ENCODE data around the gene HDAC4. TPM values are rescaled to one million over a fixed set of nuclear protein-coding genes. Genes with fewer than 3 reads are reported as not detected.

HDAC4 gene
- total RNA-seq, 2 donors from 2014 or later = 9.3 to 139 TPM

DNA sequence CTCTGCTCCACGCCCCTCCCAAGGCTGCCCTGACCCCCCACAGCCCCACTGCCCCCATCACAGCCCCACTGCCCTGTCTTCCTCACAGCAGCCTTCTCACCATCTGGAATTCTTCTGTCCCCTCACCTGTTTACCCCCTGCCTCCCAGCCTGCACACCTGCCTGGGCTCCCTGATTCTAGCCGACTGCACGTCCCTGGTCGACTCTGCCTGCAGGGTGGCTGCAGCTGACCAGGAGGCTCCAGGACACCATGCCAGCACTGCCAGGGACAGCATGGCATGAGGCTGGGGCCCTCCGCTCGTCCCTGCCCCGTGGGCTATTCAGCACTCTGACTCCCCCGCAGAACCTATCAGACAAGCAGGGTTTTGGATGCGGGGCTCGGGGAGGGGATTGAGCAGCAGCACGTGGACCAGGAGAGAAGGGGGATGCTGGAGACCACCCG is 254.1 kb downstream of the HDAC4 start:
- no peaks in the 10 kb centered on the region for H3K9me3 ChIP-seq
- H3K36me3 ChIP-seq (replicated peaks in 1 of 2; ENCODE audit: insufficient read depth in 1 of 2, low read depth in 2 of 2) = no peaks in the 10 kb centered on the region
- no peak for ATAC-seq
- H3K4me1 ChIP-seq = no peaks in the 10 kb centered on the region
- 90 to 91% methylated on average over 11 of the region's 12 CpGs for whole genome bisulfite sequencing, 2 donors
- H3K4me3 ChIP-seq = no peak overlapping the region
- intact Hi-C loops (cut with DNase I) = no loop called here
- DNase-seq = no peak
- H3K27ac ChIP-seq = no peak overlapping the region
- no peaks in the 10 kb centered on the region for H3K27me3 ChIP-seq
- TF ChIP-seq POLR2A (IDR thresholded peaks at IDR 0.05) = no peak
- TF ChIP-seq, protein P1, sequence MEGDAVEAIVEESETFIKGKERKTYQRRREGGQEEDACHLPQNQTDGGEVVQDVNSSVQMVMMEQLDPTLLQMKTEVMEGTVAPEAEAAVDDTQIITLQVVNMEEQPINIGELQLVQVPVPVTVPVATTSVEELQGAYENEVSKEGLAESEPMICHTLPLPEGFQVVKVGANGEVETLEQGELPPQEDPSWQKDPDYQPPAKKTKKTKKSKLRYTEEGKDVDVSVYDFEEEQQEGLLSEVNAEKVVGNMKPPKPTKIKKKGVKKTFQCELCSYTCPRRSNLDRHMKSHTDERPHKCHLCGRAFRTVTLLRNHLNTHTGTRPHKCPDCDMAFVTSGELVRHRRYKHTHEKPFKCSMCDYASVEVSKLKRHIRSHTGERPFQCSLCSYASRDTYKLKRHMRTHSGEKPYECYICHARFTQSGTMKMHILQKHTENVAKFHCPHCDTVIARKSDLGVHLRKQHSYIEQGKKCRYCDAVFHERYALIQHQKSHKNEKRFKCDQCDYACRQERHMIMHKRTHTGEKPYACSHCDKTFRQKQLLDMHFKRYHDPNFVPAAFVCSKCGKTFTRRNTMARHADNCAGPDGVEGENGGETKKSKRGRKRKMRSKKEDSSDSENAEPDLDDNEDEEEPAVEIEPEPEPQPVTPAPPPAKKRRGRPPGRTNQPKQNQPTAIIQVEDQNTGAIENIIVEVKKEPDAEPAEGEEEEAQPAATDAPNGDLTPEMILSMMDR (IDR thresholded peaks at IDR 0.05) = no peak

DNA sequence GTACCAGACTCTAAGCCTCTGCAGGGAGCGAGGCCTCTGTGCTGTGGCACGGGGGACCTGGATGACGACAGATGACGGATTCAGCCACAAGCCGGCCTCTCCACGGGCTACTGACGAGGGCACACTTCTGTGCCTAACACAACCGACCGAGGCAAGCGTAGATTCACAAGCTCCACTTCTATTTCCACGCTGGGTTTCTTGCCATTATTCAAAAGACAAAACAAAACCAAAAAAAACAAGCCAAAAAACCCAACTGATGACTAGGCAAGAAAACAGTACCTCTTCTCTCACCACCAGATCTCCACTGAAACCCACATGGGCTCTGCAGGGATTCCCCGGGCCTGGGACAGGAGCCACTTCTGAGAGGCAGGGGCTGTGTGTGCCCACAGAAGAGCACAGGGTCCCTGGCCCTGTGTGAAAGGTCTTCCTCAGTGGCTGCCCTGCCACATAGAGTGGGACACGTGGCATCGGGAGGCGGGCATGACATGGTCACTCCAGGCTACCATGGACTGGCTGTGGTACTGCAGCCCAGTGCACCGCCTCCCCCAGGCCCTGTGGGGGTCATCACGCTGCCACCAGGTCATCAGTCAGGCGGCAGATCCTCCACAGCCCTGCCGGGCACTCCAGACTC is 254.7 kb downstream of the HDAC4 start:
- H3K36me3 ChIP-seq (replicated peaks in 1 of 2; ENCODE audit: insufficient read depth in 1 of 2, low read depth in 2 of 2) = no peaks in the 10 kb centered on the region
- ATAC-seq (no peak), DNase-seq (no peak)
- 89 to 92% methylated on average over 13 to 19 of the region's 19 CpGs for WGBS, 2 donors
- H3K4me1 ChIP-seq = no peaks in the 10 kb centered on the region
- H3K27ac ChIP-seq = no peak overlapping the region
- H3K4me3 ChIP-seq = no peak overlapping the region
- no peak for TF ChIP-seq POLR2A (IDR thresholded peaks at IDR 0.05)
- TF ChIP-seq, protein P1 (IDR thresholded peaks at IDR 0.05) = no peak
- H3K27me3 ChIP-seq = no peaks in the 10 kb centered on the region
- H3K9me3 ChIP-seq = no peaks in the 10 kb centered on the region
- intact Hi-C loops (cut with DNase I) = no loop called here

DNA sequence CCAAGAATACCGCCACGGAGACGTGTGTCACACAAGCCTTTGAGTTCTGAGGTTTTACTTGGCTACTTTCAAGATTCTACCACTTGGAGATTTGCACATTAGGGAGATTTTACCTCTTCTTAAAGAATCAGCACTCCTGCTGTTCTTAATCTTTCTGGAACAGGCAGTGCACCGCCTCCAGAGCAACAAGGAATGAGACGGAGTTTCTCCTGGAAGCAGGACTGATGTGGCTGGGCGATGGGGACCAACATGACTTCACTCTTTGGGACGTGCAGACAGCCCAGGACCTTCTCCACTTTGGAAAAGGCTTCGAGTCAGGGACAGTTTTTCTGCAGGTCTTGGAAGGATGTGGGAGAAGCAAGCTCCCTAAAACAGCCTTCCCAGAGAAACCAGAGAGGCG is 255.2 kb downstream of the HDAC4 start:
- H3K9me3 ChIP-seq = no peaks in the 10 kb centered on the region
- intact Hi-C loops (cut with DNase I) = no loop called here
- no peak for DNase-seq
- H3K4me1 ChIP-seq = no peaks in the 10 kb centered on the region
- no peaks in the 10 kb centered on the region for H3K36me3 ChIP-seq (replicated peaks in 1 of 2; ENCODE audit: insufficient read depth in 1 of 2, low read depth in 2 of 2)
- H3K27ac ChIP-seq = no peak overlapping the region
- no peak for ATAC-seq
- H3K4me3 ChIP-seq = no peak overlapping the region
- TF ChIP-seq, protein P1 (IDR thresholded peaks at IDR 0.05) = no peak
- no peak for TF ChIP-seq POLR2A (IDR thresholded peaks at IDR 0.05)
- WGBS, 2 donors = 88 to 91% methylated on average over 9 of the region's 9 CpGs
- no peaks in the 10 kb centered on the region for H3K27me3 ChIP-seq

DNA sequence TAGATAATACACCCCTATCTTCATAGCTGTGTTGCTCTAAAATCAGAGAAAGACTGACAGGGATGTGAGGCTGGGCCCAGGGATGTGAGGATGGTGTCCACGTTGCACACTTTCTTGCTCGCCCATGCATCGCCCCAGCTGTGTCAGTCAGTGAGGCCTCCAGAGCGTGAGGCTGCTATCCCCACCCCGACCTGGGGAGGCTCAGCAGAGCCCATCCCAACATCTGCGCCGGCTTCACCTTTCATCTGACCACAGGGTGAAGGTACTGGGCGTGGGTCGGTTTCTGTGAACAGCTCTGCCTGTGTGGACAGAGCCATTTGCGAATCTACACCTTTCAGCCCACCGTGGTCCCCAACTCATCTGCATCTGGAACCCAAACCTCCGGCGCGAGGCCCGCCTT is 255.7 kb downstream of the HDAC4 start:
- DNase-seq = no peak
- TF ChIP-seq POLR2A (IDR thresholded peaks at IDR 0.05) = no peak
- TF ChIP-seq, protein P1 (IDR thresholded peaks at IDR 0.05) = no peak
- H3K27me3 ChIP-seq = no peaks in the 10 kb centered on the region
- no peaks in the 10 kb centered on the region for H3K36me3 ChIP-seq (replicated peaks in 1 of 2; ENCODE audit: insufficient read depth in 1 of 2, low read depth in 2 of 2)
- intact Hi-C loops (cut with DNase I) = no loop called here
- H3K27ac ChIP-seq = no peak overlapping the region
- ATAC-seq = no peak
- no peak overlapping the region for H3K4me3 ChIP-seq
- WGBS, 2 donors = 94 to 96% methylated on average over 15 of the region's 15 CpGs
- H3K9me3 ChIP-seq = no peaks in the 10 kb centered on the region
- no peaks in the 10 kb centered on the region for H3K4me1 ChIP-seq

DNA sequence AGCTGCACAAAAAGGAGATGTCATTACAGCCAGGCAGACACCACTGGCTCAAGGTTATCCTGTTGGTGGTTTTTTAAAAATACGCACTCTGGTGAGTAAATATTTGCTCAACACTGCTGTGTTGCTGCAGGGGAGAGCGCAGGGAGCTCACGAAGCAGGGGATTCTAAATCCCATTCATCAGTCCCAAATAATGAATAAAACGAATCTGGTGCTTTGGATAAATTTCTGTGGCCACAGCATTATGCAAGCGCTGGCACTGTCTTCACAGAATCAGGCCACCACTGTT is 256.2 kb downstream of the HDAC4 start:
- Histone ChIP-seq H3K4me3 (no peak overlapping the region), H3K27me3 (no peaks in the 10 kb centered on the region), H3K27ac (no peak overlapping the region), H3K9me3 (no peaks in the 10 kb centered on the region), H3K36me3 (replicated peaks in 1 of 2; ENCODE audit: insufficient read depth in 1 of 2, low read depth in 2 of 2) (no peaks in the 10 kb centered on the region), H3K4me1 (no peaks in the 10 kb centered on the region)
- DNase-seq (no peak), ATAC-seq (no peak)
- intact Hi-C loops (cut with DNase I) = no loop called here
- 67 to 88% methylated on average over 5 of the region's 5 CpGs for WGBS, 2 donors
- no peak for TF ChIP-seq POLR2A (IDR thresholded peaks at IDR 0.05)
- TF ChIP-seq, protein P1 (IDR thresholded peaks at IDR 0.05) = no peak
